Fibroblast of lung (primary cell): ENCODE measurements around the gene TAF3. TPM values are rescaled to one million over a fixed set of nuclear protein-coding genes. Genes with fewer than 3 reads are reported as not detected.

Experiments used
- DNase-seq, 2 donors: peaks; one replicate each; pipeline versions ENCODE4 v3.0.0 to v3.0.0-alpha.2; 2010; ENCODE audit warnings: low read depth in 2 of 2
- H2AFZ ChIP-seq: 2 replicates; pipeline ENCODE4 v1.5.1; 2012; ENCODE audit warnings: low read length, control low read depth, inconsistent platforms
- H3K27ac ChIP-seq: 2 replicates; pipeline ENCODE4 v1.5.1; 2011; ENCODE audit warnings: low read length, control low read depth; ENCODE audit not compliant: insufficient read depth
- H3K27me3 ChIP-seq: 2 replicates; pipeline ENCODE4 v1.5.1; 2011; ENCODE audit warnings: mild to moderate bottlenecking, low read length; ENCODE audit not compliant: control insufficient read depth, insufficient read depth
- H3K36me3 ChIP-seq: 2 replicates; pipeline ENCODE4 v1.5.1; 2011; ENCODE audit warnings: low read length; ENCODE audit not compliant: control insufficient read depth, insufficient read depth
- H3K4me1 ChIP-seq: 2 replicates; pipeline ENCODE4 v1.5.1; 2011; ENCODE audit warnings: low read length; ENCODE audit not compliant: control insufficient read depth, insufficient read depth; ENCODE audit errors: extremely low read depth
- H3K4me2 ChIP-seq: 2 replicates; pipeline ENCODE4 v1.5.1; 2011; ENCODE audit warnings: low read length, control low read depth; ENCODE audit not compliant: insufficient read depth; ENCODE audit errors: extremely low read depth
- H3K4me3 ChIP-seq, 4 experiments: fragments of 200-600 bp in 1 of 4; sonication (generic) in 1 of 4; replicated peaks in 1 of 4; 2 replicates each; pipeline ENCODE4 v1.5.1; 2011 to 2016; ENCODE audit warnings: low read length in 4 of 4, low read depth in 3 of 4, mild to moderate bottlenecking in 3 of 4, control low read depth in 2 of 4, inconsistent platforms in 1 of 4, mixed read lengths in 1 of 4; ENCODE audit not compliant: insufficient read depth in 1 of 4; ENCODE audit errors: control extremely low read depth in 1 of 4
- H3K79me2 ChIP-seq: 2 replicates; pipeline ENCODE4 v1.5.1; 2012; ENCODE audit warnings: mild to moderate bottlenecking, low read length, inconsistent platforms; ENCODE audit not compliant: control insufficient read depth, insufficient read depth
- H3K9ac ChIP-seq: 2 replicates; pipeline ENCODE4 v1.5.1; 2011; ENCODE audit warnings: mild to moderate bottlenecking, low read length, control low read depth; ENCODE audit not compliant: insufficient read depth
- H3K9me3 ChIP-seq: 2 replicates; pipeline ENCODE4 v1.5.1; 2012; ENCODE audit warnings: low read depth, low read length; ENCODE audit not compliant: control insufficient read depth, insufficient read depth
- H4K20me1 ChIP-seq: 2 replicates; pipeline ENCODE4 v1.5.1; 2011; ENCODE audit warnings: low read length; ENCODE audit not compliant: control insufficient read depth, insufficient read depth; ENCODE audit errors: extremely low read depth
- CTCF ChIP-seq, 2 donors: IDR thresholded peaks in 1 of 2; conservative IDR thresholded peaks in 1 of 2; 1 replicate in 1 of 2; 2 replicates in 1 of 2; pipeline ENCODE4 v1.5.1; 2011 to 2012; ENCODE audit warnings: low read length in 2 of 2, control low read depth in 1 of 2, inconsistent platforms in 1 of 2, low read depth in 1 of 2, mild to moderate bottlenecking in 1 of 2
- EZH2 ChIP-seq: IDR thresholded peaks from 2 replicates; pipeline ENCODE4 v1.5.1; 2012; ENCODE audit warnings: low read length, control low read depth, mild to moderate bottlenecking; ENCODE audit errors: missing control alignments
- polyA plus RNA-seq, 2 donors: library from polyadenylated mRNA; depleted of rRNA in 1 of 2; stranded (reverse) in 1 of 2; unstranded in 1 of 2; fragments of >200 nt; gene quantifications; 2 replicates each; pipeline ENCODE4 v1.2.1, GENCODE V29; 2011 to 2012; ENCODE audit warnings: missing spikeins in 1 of 2
- total RNA-seq: library from RNA; depleted of rRNA; stranded (reverse); fragments of >200 nt; gene quantifications from 2 replicates; pipeline ENCODE4 v1.2.1, GENCODE V29; 2014

Gene TAF3
- total and polyA plus RNA-seq, 2 donors (not counting 1 experiment from before 2014, with no cell fraction given): 2.1 to 4.0 TPM

GRCh38 chr10:7886056-7886455, 67.8 kb downstream of the TAF3 start:
- H3K9me3 ChIP-seq: no peaks in the 10 kb centered on the region
- no peak overlapping the region for H3K9ac ChIP-seq
- DNase-seq: no peak
- no peaks in the 10 kb centered on the region for H4K20me1 ChIP-seq
- H3K4me2 ChIP-seq: no peak overlapping the region
- H3K4me3 ChIP-seq: no peak overlapping the region
- H3K4me1 ChIP-seq: peaks cover 2% of the 10 kb centered on the region
- no peak for TF ChIP-seq EZH2
- no peak for TF ChIP-seq CTCF (conservative IDR thresholded peaks at IDR 0.05 in 1 of 2, IDR thresholded peaks at IDR 0.05 in 1 of 2; ENCODE audit: low read depth in 1 of 2, low read length in 2 of 2)
- H3K27ac ChIP-seq: no peak overlapping the region
- no peaks in the 10 kb centered on the region for H3K79me2 ChIP-seq
- no peak overlapping the region for H2AFZ ChIP-seq
- no peaks in the 10 kb centered on the region for H3K27me3 ChIP-seq
- no peaks in the 10 kb centered on the region for H3K36me3 ChIP-seq

DNA sequence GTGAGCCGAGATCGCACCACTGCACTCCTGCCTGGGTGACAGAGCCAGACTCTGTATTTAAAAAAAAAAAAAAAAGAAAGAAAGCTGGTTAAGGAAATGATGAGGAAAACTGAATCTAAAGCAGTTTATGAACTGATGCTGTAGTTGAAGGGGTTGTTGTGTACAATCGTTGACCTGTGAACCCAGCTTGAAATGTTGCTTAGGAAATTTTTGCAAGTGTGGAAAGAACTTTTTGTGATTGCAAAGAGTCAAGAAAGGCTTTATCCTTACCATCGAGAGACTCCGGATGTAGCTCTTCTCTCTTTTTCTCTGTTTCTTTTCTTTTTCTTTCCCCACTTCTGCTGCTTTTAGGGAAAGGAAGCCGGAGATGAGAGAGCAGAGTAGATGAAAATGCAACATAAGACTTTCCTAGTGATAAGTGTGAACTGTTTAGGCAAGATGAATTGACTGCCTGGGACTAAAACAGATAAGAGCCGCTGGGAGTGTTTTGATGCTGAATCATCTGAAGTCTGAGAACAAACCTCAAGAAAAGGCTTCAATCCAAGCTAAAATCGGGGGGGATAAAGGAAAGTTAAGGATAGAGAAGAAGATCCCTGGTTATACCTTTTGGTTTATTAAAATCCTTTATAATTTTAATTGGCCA, 69.0 kb downstream of the TAF3 start:
- Histone ChIP-seq H4K20me1 (no peaks in the 10 kb centered on the region), H3K4me2 (no peak overlapping the region), H3K4me3 (no peak overlapping the region), H2AFZ (no peak overlapping the region), H3K9me3 (no peaks in the 10 kb centered on the region), H3K27me3 (no peaks in the 10 kb centered on the region), H3K27ac (no peak overlapping the region), H3K79me2 (no peaks in the 10 kb centered on the region), H3K4me1 (peaks cover 2% of the 10 kb centered on the region), H3K9ac (no peak overlapping the region), H3K36me3 (no peaks in the 10 kb centered on the region)
- TF ChIP-seq CTCF (conservative IDR thresholded peaks at IDR 0.05 in 1 of 2, IDR thresholded peaks at IDR 0.05 in 1 of 2; ENCODE audit: low read depth in 1 of 2, low read length in 2 of 2) (no peak), EZH2 (no peak)
- DNase-seq: peak; percentile 54 to 89

DNA sequence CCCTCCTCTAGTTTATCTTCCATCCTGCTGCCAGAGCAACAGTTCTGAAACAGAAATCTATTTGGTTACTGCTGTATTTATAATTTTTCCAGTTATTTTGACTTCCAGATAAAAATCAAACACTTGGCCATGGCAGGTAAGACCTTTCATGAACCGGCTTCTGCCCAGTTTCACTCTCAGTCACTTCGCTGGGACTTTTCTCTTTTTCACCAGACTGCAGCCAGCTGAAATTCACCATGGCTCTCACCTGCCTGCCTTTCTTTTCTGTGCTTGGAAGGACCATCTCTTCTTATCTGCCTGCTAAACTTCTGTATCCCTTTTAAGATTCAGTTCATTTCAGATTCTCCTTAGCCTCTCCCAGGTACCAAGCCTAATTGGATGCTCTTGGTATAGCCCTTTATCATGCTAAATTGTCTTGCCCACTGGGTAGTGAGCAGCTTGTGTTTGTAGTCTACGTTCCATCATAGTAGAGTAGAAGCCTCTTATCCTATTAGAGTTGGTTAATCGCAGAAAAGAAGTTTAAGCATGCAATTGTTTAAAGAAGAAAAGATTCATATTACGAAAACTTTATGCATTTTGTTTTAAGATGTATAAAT, 71.7 kb downstream of the TAF3 start:
- DNase-seq: no peak
- no peak overlapping the region for H3K9ac ChIP-seq
- H3K27ac ChIP-seq: no peak overlapping the region
- no peaks in the 10 kb centered on the region for H4K20me1 ChIP-seq
- no peaks in the 10 kb centered on the region for H3K27me3 ChIP-seq
- H3K4me2 ChIP-seq: no peak overlapping the region
- no peak for TF ChIP-seq CTCF (conservative IDR thresholded peaks at IDR 0.05 in 1 of 2, IDR thresholded peaks at IDR 0.05 in 1 of 2; ENCODE audit: low read depth in 1 of 2, low read length in 2 of 2)
- no peak for TF ChIP-seq EZH2
- peaks cover 2% of the 10 kb centered on the region for H3K4me1 ChIP-seq
- no peaks in the 10 kb centered on the region for H3K9me3 ChIP-seq
- no peaks in the 10 kb centered on the region for H3K36me3 ChIP-seq
- H3K4me3 ChIP-seq: no peak overlapping the region
- H3K79me2 ChIP-seq: no peaks in the 10 kb centered on the region
- no peak overlapping the region for H2AFZ ChIP-seq
